Pancreas (tissue), 10 donors: ENCODE results near the gene FOSL1. TPM values are rescaled to one million over a fixed set of nuclear protein-coding genes. Genes with fewer than 3 reads are reported as not detected.

Experiments used
- ATAC-seq, 4 donors: fragments of 200-7000 bp; cut with Tn5 transposase; one replicate each; pipeline versions ENCODE4 v1.8.0 to v1.9.1; 2020; ENCODE audit warnings: mild to moderate bottlenecking in 4 of 4, moderate library complexity in 4 of 4
- DNase-seq, 6 donors: peaks; one replicate each; pipeline ENCODE4 v3.0.0-alpha.2; 2020
- FAIRE-seq: peaks from 2 replicates; lab custom pipeline; 2012; peaks lifted over from hg19 to GRCh38; lab: Jason Lieb, UNC
- H3K27ac ChIP-seq, 4 donors: fragments of 200-600 bp; sonication (generic); 1 replicate in 3 of 4; 2 replicates in 1 of 4; pipeline versions ENCODE4 v1.5.0 to v1.8.0; 2020
- H3K27me3 ChIP-seq, 4 donors: fragments of 200-600 bp; one replicate each; pipeline ENCODE4 v1.8.0; 2021
- H3K36me3 ChIP-seq, 3 donors: fragments of 200-600 bp; sonication (generic) in 1 of 3; one replicate each; pipeline versions ENCODE4 v1.5.0 to v1.8.0; 2020 to 2021
- H3K4me1 ChIP-seq, 3 donors: fragments of 200-600 bp; one replicate each; pipeline ENCODE4 v1.8.0; 2021
- H3K4me3 ChIP-seq, 4 donors: fragments of 200-600 bp; sonication (generic) in 2 of 4; one replicate each; pipeline versions ENCODE4 v1.5.0 to v1.8.0; 2020 to 2021
- H3K9me3 ChIP-seq, 4 donors: fragments of 200-600 bp; one replicate each; pipeline ENCODE4 v1.8.0; 2021
- WGBS, 2 donors: extraction: QIAGEN DNeasy Blood & Tissue Kit; methylation state at CpG; one replicate each; pipeline ENCODE4 v1.1.7; 2013; 5-methylcytosine and 5-hydroxymethylcytosine counted together
- intact Hi-C, 3 donors: fragments of 100-400 bp; cut with DNase I; formaldehyde crosslinking; loops; one replicate each; pipeline versions ENCODE4 v1.11.1 to v1.14.2; 2022
- polyA plus RNA-seq, 2 donors: library from polyadenylated mRNA; stranded (reverse); fragments of 200-250 nt; gene quantifications; one replicate each; pipeline ENCODE4 v1.2.3, GENCODE V29; 2013
- total RNA-seq, 6 donors: library from RNA; stranded (reverse); fragmentation: NEBNext Ultra II Directional in 4 of 6; extraction: Animal tissue kit (Norgen Biotek cat#: 25700) in 4 of 6; gene quantifications; one replicate each; pipeline versions ENCODE4 v1.2.1 to v1.2.4, GENCODE V29; 2021 to 2023
- TF ChIP-seq, protein P1 (sequence below), 4 donors: fragments of 200-600 bp; sonication (generic) in 3 of 4; IDR thresholded peaks; one replicate each; pipeline versions ENCODE4 v1.5.0 to v1.8.0; 2021; ENCODE audit warnings: antibody characterized with exemption in 4 of 4
- donor health status: healthy with polysubstance abuse.
- donor health status: DM: no; HTN: no; CAD: no; lungs with moderate emphysema.
- donor health status: DM: no; HTN: no; CAD: no.
- donor health status: control.
- donor health status: control.
- donor health status: Bipolar disorder and iron deficiency.
- donor health status: DM: yes; HTN: yes; CAD: no.
- donor health status: DM: no; HTN: no; CAD: no.
- donor health status: DM: no; HTN: no; CAD: no.
- donor health status: DM: yes; HTN: yes; CAD: no.

Gene FOSL1
- total and polyA plus RNA-seq, 8 donors = 0.19 to 4.3 (median 0.69) TPM

- Histone ChIP-seq H3K4me3 (peak overlapping the region; percentile 86 to 100 (median 96)), H3K27me3 (no peaks in the 10 kb centered on the region), H3K27ac (peak overlapping the region; percentile 82 to 93 (median 88)), H3K36me3 (peaks cover 4 to 15% (median 8%) of the 10 kb centered on the region in 3 donors), H3K4me1 (peaks cover 3 to 22% (median 14%) of the 10 kb centered on the region in 3 donors), H3K9me3 (no peaks in the 10 kb centered on the region)
- 2% methylated on average over 57 of the region's 57 CpGs for WGBS, 2 donors
- TF ChIP-seq, protein P1, sequence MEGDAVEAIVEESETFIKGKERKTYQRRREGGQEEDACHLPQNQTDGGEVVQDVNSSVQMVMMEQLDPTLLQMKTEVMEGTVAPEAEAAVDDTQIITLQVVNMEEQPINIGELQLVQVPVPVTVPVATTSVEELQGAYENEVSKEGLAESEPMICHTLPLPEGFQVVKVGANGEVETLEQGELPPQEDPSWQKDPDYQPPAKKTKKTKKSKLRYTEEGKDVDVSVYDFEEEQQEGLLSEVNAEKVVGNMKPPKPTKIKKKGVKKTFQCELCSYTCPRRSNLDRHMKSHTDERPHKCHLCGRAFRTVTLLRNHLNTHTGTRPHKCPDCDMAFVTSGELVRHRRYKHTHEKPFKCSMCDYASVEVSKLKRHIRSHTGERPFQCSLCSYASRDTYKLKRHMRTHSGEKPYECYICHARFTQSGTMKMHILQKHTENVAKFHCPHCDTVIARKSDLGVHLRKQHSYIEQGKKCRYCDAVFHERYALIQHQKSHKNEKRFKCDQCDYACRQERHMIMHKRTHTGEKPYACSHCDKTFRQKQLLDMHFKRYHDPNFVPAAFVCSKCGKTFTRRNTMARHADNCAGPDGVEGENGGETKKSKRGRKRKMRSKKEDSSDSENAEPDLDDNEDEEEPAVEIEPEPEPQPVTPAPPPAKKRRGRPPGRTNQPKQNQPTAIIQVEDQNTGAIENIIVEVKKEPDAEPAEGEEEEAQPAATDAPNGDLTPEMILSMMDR (IDR thresholded peaks at IDR 0.05) = no peak
- intact Hi-C loops = no loop called here
- FAIRE-seq = no peak
- DNase-seq = peak; percentile 78 to 90 (median 83)
- peak; percentile 30 to 48 (median 44) for ATAC-seq
Measured at GRCh38 chr11:65856689-65857499, 43.3 kb downstream of the FOSL1 start.

DNA sequence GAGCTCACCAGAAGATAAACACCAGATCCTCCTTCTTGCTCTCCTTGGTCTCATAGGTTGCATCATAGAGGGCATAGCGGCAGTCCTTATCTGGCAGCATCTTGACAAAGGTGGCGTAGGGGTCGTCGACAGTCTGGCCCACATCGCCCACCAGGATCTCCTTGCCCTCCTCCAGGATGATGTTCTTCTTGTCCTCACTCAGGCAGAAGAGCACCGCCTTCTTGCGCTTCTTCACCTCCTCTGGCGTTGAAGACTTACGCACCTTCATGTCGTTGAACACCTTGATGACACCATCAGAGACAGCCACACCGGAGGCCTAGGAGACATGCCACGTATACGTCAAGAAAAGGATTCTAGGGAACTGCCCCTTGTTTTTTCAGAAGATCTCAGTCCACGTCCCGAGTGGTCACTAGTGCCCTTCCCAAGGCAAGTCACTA lies 44.2 kb downstream of the FOSL1 start:
- Histone ChIP-seq H3K4me3 (peak overlapping the region in 2 of 4 donors; percentile 95 to 100), H3K27me3 (no peaks in the 10 kb centered on the region), H3K9me3 (no peaks in the 10 kb centered on the region), H3K27ac (no peak overlapping the region), H3K4me1 (peaks cover 3 to 15% (median 10%) of the 10 kb centered on the region in 3 donors), H3K36me3 (peaks cover 4 to 15% (median 8%) of the 10 kb centered on the region in 3 donors)
- TF ChIP-seq, protein P1 (IDR thresholded peaks at IDR 0.05) = no peak
- intact Hi-C loops = no loop called here
- peak in 1 of 6 donors; percentile 22 for DNase-seq
- WGBS, 2 donors = 85 to 91% methylated on average over 15 of the region's 15 CpGs
- FAIRE-seq = no peak
- no peak for ATAC-seq

GRCh38 chr11:65854852-65855837 lies 45.0 kb downstream of the FOSL1 start:
- Histone ChIP-seq H3K27ac (no peak overlapping the region), H3K9me3 (no peaks in the 10 kb centered on the region), H3K4me3 (no peak overlapping the region), H3K36me3 (peaks cover 4 to 15% (median 8%) of the 10 kb centered on the region in 3 donors), H3K27me3 (no peaks in the 10 kb centered on the region), H3K4me1 (peaks cover 3 to 15% (median 10%) of the 10 kb centered on the region in 3 donors)
- ATAC-seq (no peak), DNase-seq (peak in 3 of 6 donors; percentile 53 to 68 (median 58)), FAIRE-seq (no peak)
- intact Hi-C loops = no loop called here
- 78 to 84% methylated on average over 15 of the region's 15 CpGs for WGBS, 2 donors
- TF ChIP-seq, protein P1 (IDR thresholded peaks at IDR 0.05) = no peak

DNA sequence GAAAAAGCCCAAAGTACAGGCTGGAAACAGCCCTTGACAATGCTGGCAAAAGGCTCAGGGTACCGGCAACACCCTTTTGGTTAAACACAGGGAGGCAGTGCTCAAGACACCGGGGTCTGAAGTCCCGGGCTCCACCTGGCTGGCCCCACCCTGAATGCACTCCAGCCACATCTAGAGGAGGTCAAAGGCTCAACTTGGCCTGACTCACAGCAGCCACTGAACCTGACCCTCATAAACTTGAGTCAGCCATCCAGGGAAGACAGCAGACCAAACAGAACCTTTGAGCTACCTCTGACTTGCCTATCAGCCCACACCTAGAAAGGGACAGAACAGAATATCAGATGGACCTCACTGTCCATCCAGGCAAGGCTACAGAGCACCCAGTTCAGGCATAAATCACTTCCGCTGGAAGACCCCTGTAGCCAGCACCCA lies 46.0 kb downstream of the FOSL1 start:
- H3K4me1 ChIP-seq = peaks cover 3 to 11% (median 10%) of the 10 kb centered on the region in 3 donors
- ATAC-seq (no peak), FAIRE-seq (no peak), DNase-seq (peak in 1 of 6 donors; percentile 29)
- no peaks in the 10 kb centered on the region for H3K9me3 ChIP-seq
- no peak overlapping the region for H3K27ac ChIP-seq
- H3K27me3 ChIP-seq = no peaks in the 10 kb centered on the region
- H3K36me3 ChIP-seq = peaks cover 4 to 15% (median 8%) of the 10 kb centered on the region in 3 donors
- TF ChIP-seq, protein P1 (IDR thresholded peaks at IDR 0.05) = no peak
- intact Hi-C loops = no loop called here
- no peak overlapping the region for H3K4me3 ChIP-seq
- 92 to 98% methylated on average over 4 of the region's 4 CpGs for WGBS, 2 donors
